Activated CD8-positive, alpha-beta memory T cell treated with anti-CD3 and anti-CD28 coated beads, Interleukin-2, amount 10 ng/mL, durations not matched to agents 7 days and 5 days (primary cell): Measurements from ENCODE around the gene GLP2R. TPM values are rescaled to one million over a fixed set of nuclear protein-coding genes. Genes with fewer than 3 reads are reported as not detected.

ENCODE experiments used
- ATAC-seq: fragments of 150-1000 bp; cut with Tn5 transposase; one replicate; pipeline ENCODE4 v1.10.0; 2021; ENCODE audit warnings: moderate library complexity
- CTCF ChIA-PET: fragments of 350-600 bp; sonication (Branson Sonifier 250); formaldehyde crosslinking; loops from one replicate; lab custom pipeline; 2021; ENCODE audit warnings: antibody characterized with exemption; lab: Charles Lee
- DNase-seq: peaks from one replicate; pipeline ENCODE4 v3.0.0-alpha.2; 2020
- H3K27ac Mint-ChIP-seq: one replicate; pipeline ENCODE4 v1.8.0; 2021; ENCODE audit warnings: mild to moderate bottlenecking, mixed read lengths
- H3K27me3 Mint-ChIP-seq: one replicate; pipeline ENCODE4 v1.8.0; 2021; ENCODE audit warnings: mixed read lengths
- H3K36me3 Mint-ChIP-seq: one replicate; pipeline ENCODE4 v1.8.0; 2021; ENCODE audit warnings: mild to moderate bottlenecking, mixed read lengths
- H3K4me1 Mint-ChIP-seq: one replicate; pipeline ENCODE4 v1.8.0; 2021; ENCODE audit warnings: mixed read lengths
- H3K4me3 Mint-ChIP-seq: one replicate; pipeline ENCODE4 v1.8.0; 2021; ENCODE audit warnings: mild to moderate bottlenecking, moderate library complexity, mixed read lengths
- H3K9me3 Mint-ChIP-seq: one replicate; pipeline ENCODE4 v1.8.0; 2022; ENCODE audit warnings: low read depth, mixed read lengths
- total RNA-seq, 2 experiments: library from RNA; stranded (reverse); gene quantifications; one replicate each; pipeline ENCODE4 v1.2.3, GENCODE V29; 2021

Gene GLP2R
- total RNA-seq, 2 experiments from 2014 or later = not detected

GRCh38 chr17:9932491-9932890 lies 106.8 kb downstream of the GLP2R start:
- DNase-seq = no peak
- CTCF ChIA-PET = no interaction called here
- no peak overlapping the region for H3K27ac Mint-ChIP-seq
- no peaks in the 10 kb centered on the region for H3K4me1 Mint-ChIP-seq
- ATAC-seq = no peak
- no peak overlapping the region for H3K4me3 Mint-ChIP-seq
- H3K36me3 Mint-ChIP-seq = no peaks in the 10 kb centered on the region
- no peaks in the 10 kb centered on the region for H3K27me3 Mint-ChIP-seq
- peaks cover 2% of the 10 kb centered on the region for H3K9me3 Mint-ChIP-seq

GRCh38 chr17:9934331-9934730 lies 108.6 kb downstream of the GLP2R start:
- H3K27ac Mint-ChIP-seq = no peak overlapping the region
- no peak overlapping the region for H3K4me3 Mint-ChIP-seq
- no peaks in the 10 kb centered on the region for H3K4me1 Mint-ChIP-seq
- ATAC-seq (no peak), DNase-seq (no peak)
- CTCF ChIA-PET = interaction anchor here (1.5 to 1.8 kb wide), 2 partner anchors 9 to 293 kb away, joined by 4 to 9 read pairs; no protein-coding TSS in a partner anchor
- H3K9me3 Mint-ChIP-seq = peaks cover 2% of the 10 kb centered on the region
- H3K36me3 Mint-ChIP-seq = no peaks in the 10 kb centered on the region
- no peaks in the 10 kb centered on the region for H3K27me3 Mint-ChIP-seq

DNA sequence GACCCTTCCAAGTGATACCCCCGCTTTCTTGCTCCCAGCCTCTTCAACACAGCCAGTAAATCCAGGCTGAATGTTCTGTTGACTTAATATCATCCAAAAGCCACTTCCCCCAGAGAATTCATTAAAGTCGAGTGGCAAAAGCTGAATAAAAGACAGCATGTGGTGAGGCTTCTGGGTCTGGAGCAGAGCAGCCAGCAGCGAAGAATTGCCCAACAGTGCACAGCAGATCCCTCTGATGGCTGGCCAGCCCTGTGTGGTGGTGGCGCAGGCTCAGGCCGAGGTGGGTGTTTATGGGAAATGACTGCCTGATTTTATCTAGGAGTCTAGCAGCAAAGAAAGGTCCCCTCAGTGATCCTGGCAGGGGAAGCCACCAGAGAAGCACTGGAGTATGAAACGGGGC lies 109.7 kb downstream of the GLP2R start:
- DNase-seq = no peak
- no peak overlapping the region for H3K27ac Mint-ChIP-seq
- CTCF ChIA-PET = interaction anchor here (1.5 to 1.8 kb wide), 2 partner anchors 10 to 292 kb away, joined by 4 to 9 read pairs; no protein-coding TSS in a partner anchor
- H3K4me1 Mint-ChIP-seq = no peaks in the 10 kb centered on the region
- H3K9me3 Mint-ChIP-seq = peaks cover 2% of the 10 kb centered on the region
- no peaks in the 10 kb centered on the region for H3K27me3 Mint-ChIP-seq
- no peak overlapping the region for H3K4me3 Mint-ChIP-seq
- no peaks in the 10 kb centered on the region for H3K36me3 Mint-ChIP-seq
- no peak for ATAC-seq

DNA sequence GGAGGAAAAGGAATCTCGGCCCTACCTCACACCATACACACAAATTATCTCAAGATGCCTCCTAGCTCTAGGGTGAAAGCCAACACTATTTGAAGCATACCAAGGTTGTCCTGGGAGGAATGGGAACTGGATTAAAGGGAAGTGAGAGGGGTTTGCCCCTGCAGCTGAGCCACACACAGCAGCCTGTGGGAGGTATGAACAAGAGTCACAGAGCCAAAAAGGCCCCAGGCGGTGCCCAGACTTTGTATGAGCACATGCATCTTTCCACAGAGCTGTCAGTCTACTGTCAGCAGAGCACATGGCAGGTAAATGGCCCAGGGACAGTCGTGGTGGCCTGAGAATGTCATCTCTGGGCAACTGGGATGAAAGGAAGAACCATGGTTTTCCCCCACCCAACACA lies 110.4 kb downstream of the GLP2R start:
- peaks cover 2% of the 10 kb centered on the region for H3K9me3 Mint-ChIP-seq
- no peak for DNase-seq
- H3K36me3 Mint-ChIP-seq = no peaks in the 10 kb centered on the region
- no peak for ATAC-seq
- CTCF ChIA-PET = interaction anchor here (1.2 kb wide), 1 partner anchor 291 kb away, joined by 3 read pairs; no protein-coding TSS in a partner anchor
- no peaks in the 10 kb centered on the region for H3K4me1 Mint-ChIP-seq
- H3K27ac Mint-ChIP-seq = no peak overlapping the region
- H3K4me3 Mint-ChIP-seq = no peak overlapping the region
- no peaks in the 10 kb centered on the region for H3K27me3 Mint-ChIP-seq

GRCh38 chr17:9937241-9937761 lies 111.6 kb downstream of the GLP2R start:
- Mint-ChIP-seq H3K36me3 (no peaks in the 10 kb centered on the region), H3K9me3 (peaks cover 2% of the 10 kb centered on the region), H3K27ac (no peak overlapping the region), H3K27me3 (no peaks in the 10 kb centered on the region), H3K4me1 (no peaks in the 10 kb centered on the region), H3K4me3 (no peak overlapping the region)
- no peak for ATAC-seq
- DNase-seq = no peak
- CTCF ChIA-PET = interaction anchor here (1.2 kb wide), 1 partner anchor 290 kb away, joined by 3 read pairs; no protein-coding TSS in a partner anchor

DNA sequence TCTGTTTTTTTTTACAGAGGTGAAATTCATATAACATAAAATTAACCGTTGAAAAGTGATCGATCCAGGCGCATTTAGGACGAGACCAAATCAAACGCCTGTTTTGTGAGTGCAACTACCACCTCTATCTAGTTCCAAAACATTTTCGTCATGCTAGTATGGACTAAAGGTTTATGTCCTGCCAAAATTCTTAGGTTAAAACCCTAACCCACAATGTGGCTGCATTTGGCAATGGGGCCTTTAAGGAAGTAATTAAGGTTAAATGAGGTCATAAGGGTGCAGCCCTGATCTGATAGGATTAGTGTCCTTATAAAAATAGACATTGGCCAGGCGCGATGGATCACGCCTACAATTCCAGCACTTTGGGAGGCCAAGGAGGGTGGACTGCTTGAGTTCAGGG lies 112.2 kb downstream of the GLP2R start:
- DNase-seq (no peak), ATAC-seq (no peak)
- H3K4me1 Mint-ChIP-seq = no peaks in the 10 kb centered on the region
- no peaks in the 10 kb centered on the region for H3K36me3 Mint-ChIP-seq
- CTCF ChIA-PET = no interaction called here
- H3K27me3 Mint-ChIP-seq = no peaks in the 10 kb centered on the region
- H3K27ac Mint-ChIP-seq = no peak overlapping the region
- H3K4me3 Mint-ChIP-seq = no peak overlapping the region
- H3K9me3 Mint-ChIP-seq = peaks cover 2% of the 10 kb centered on the region

DNA sequence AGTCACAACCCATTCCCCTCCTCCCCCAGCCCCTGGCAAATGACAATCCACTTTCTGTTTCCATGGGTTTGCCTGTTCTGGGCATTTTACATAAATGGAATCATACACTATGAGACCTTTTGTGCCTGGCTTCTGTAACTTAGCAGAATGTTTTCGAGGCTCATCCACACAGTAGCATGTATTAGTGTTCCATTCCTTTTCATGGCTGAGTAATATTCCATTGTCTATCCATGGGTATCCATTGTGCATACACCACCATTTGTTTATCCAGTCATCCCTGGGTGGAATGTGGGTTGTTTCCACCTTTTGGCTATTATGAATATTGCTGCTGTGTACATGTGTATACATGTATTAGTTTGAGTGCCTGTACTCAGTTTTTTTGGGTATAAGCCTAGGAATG lies 113.0 kb downstream of the GLP2R start:
- no peak overlapping the region for H3K27ac Mint-ChIP-seq
- no peak for ATAC-seq
- no peaks in the 10 kb centered on the region for H3K4me1 Mint-ChIP-seq
- CTCF ChIA-PET = no interaction called here
- no peaks in the 10 kb centered on the region for H3K36me3 Mint-ChIP-seq
- DNase-seq = no peak
- H3K9me3 Mint-ChIP-seq = peaks cover 2% of the 10 kb centered on the region
- H3K4me3 Mint-ChIP-seq = no peak overlapping the region
- H3K27me3 Mint-ChIP-seq = no peaks in the 10 kb centered on the region

DNA sequence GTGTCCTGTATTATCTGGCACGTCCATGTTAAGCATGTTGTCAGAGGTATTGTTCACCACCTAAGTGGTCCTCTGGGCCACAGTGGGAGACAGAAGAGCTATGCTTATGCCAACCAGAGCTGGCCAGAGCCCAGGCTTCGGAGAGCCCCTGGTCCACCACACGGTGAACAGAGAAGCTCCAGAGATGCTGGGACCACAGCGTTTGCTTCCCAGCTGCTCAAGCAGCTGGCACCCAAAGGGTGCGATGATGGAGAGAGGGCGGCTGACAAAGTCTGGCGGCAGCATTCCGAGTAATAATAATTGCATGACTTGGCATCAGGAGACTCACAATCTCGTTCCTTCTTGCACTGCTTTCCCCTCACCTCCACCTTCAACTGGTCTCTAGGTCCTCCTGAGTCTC lies 115.1 kb downstream of the GLP2R start:
- no peaks in the 10 kb centered on the region for H3K36me3 Mint-ChIP-seq
- CTCF ChIA-PET = no interaction called here
- no peak overlapping the region for H3K4me3 Mint-ChIP-seq
- ATAC-seq (no peak), DNase-seq (no peak)
- H3K27me3 Mint-ChIP-seq = no peaks in the 10 kb centered on the region
- H3K4me1 Mint-ChIP-seq = no peaks in the 10 kb centered on the region
- peaks cover 2% of the 10 kb centered on the region for H3K9me3 Mint-ChIP-seq
- no peak overlapping the region for H3K27ac Mint-ChIP-seq

- H3K4me3 Mint-ChIP-seq = no peak overlapping the region
- H3K9me3 Mint-ChIP-seq = peaks cover 2% of the 10 kb centered on the region
- no peaks in the 10 kb centered on the region for H3K27me3 Mint-ChIP-seq
- no peaks in the 10 kb centered on the region for H3K36me3 Mint-ChIP-seq
- H3K27ac Mint-ChIP-seq = no peak overlapping the region
- DNase-seq (no peak), ATAC-seq (no peak)
- H3K4me1 Mint-ChIP-seq = no peaks in the 10 kb centered on the region
- CTCF ChIA-PET = no interaction called here
Measured at GRCh38 chr17:9941305-9941704, 115.6 kb downstream of the GLP2R start.

Other genes with a start within 250 kb of the GLP2R start
- gene CFAP52, start 249.3 kb upstream of the GLP2R start, total RNA-seq = not detected
- under 1 TPM; 0.28 to 0.29 TPM for gene USP43, start 180.4 kb upstream of the GLP2R start, total RNA-seq
- not detected for gene DHRS7C, start 34.3 kb upstream of the GLP2R start, total RNA-seq
- gene GSG1L2, start 3.8 kb upstream of the GLP2R start, total RNA-seq = not detected
- gene RCVRN, start 79.3 kb downstream of the GLP2R start, total RNA-seq = not detected